ENCODE results near the gene SDSL.

Gene SDSL

GRCh38 chr12:113474635-113475436 lies 52.7 kb downstream of the SDSL start:
- no peak for DNase-seq (ENCODE audit: low read depth)
- H3K4me3 ChIP-seq (ENCODE audit: low read length): no peak overlapping the region
- TF ChIP-seq CTCF (conservative IDR thresholded peaks at IDR 0.05; ENCODE audit: low read depth, low read length): no peak

GRCh38 chr12:113475451-113476175 lies 53.4 kb downstream of the SDSL start:
- no peak for DNase-seq (ENCODE audit: low read depth)
- TF ChIP-seq CTCF (conservative IDR thresholded peaks at IDR 0.05; ENCODE audit: low read depth, low read length): no peak

GRCh38 chr12:113476176-113476986 lies 54.2 kb downstream of the SDSL start:
- TF ChIP-seq CTCF (conservative IDR thresholded peaks at IDR 0.05; ENCODE audit: low read depth, low read length): no peak
- DNase-seq (ENCODE audit: low read depth): no peak
- no peak overlapping the region for H3K4me3 ChIP-seq (ENCODE audit: low read length)

More at GRCh38 chr12:113475451-113476175, 53.4 kb downstream of the SDSL start:
- no peak overlapping the region for H3K4me3 ChIP-seq (ENCODE audit: low read length)

GRCh38 chr12:113477171-113477841 lies 55.1 kb downstream of the SDSL start:
- DNase-seq (ENCODE audit: low read depth): no peak
- TF ChIP-seq CTCF (conservative IDR thresholded peaks at IDR 0.05; ENCODE audit: low read depth, low read length): no peak
- H3K4me3 ChIP-seq (ENCODE audit: low read length): no peak overlapping the region

- H3K4me3 ChIP-seq (ENCODE audit: low read length): no peak overlapping the region
- TF ChIP-seq CTCF (conservative IDR thresholded peaks at IDR 0.05; ENCODE audit: low read depth, low read length): no peak
- no peak for DNase-seq (ENCODE audit: low read depth)
Measured at GRCh38 chr12:113477842-113478215, 55.6 kb downstream of the SDSL start.

- H3K4me3 ChIP-seq (ENCODE audit: low read length): no peak overlapping the region
- no peak for DNase-seq (ENCODE audit: low read depth)
- TF ChIP-seq CTCF (conservative IDR thresholded peaks at IDR 0.05; ENCODE audit: low read depth, low read length): no peak
Measured at GRCh38 chr12:113478351-113479011, 56.3 kb downstream of the SDSL start.
